DMS153 treated with DMSO at 0.1 percent for 48 hours (cell line): Measurements from ENCODE around the gene HMBS.
"Not testable (repeated sequence)": the region's sequence is repeated elsewhere in the genome, so short reads cannot be mapped to it uniquely, and the experiment has no call there.

ENCODE experiments used
- DNase-seq: peaks from one replicate; lab custom pipeline; 2025; ENCODE audit not compliant: unreplicated experiment; lab: John Stamatoyannopoulos, UW

Gene HMBS

GRCh38 chr11:119084663-119085436 lies at the start of gene HMBS:
Gene HMBS, plus strand, starts transcription at chr11:119084881. Its CDS starts 153 bp downstream, at chr11:119085034.
- peak; percentile 88 for DNase-seq

- DNase-seq = no peak
These were observed 45.8 kb upstream of the HMBS start for GRCh38 chr11:119038884-119039283.

GRCh38 chr11:119039471-119039870 lies 45.2 kb upstream of the HMBS start:
- not testable (repeated sequence) for DNase-seq

GRCh38 chr11:119041821-119042514 lies 42.7 kb upstream of the HMBS start:
- DNase-seq = no peak

GRCh38 chr11:119042927-119043326 lies 41.8 kb upstream of the HMBS start:
- no peak for DNase-seq

- DNase-seq = no peak
These were observed 40.0 kb upstream of the HMBS start for GRCh38 chr11:119044708-119045107.

- no peak for DNase-seq
These were observed 38.2 kb upstream of the HMBS start for GRCh38 chr11:119046489-119046888.

- DNase-seq = no peak
These were observed 37.5 kb upstream of the HMBS start for GRCh38 chr11:119047205-119047604.

GRCh38 chr11:119048644-119049043 lies 36.0 kb upstream of the HMBS start:
- no peak for DNase-seq

GRCh38 chr11:119049081-119049480 lies 35.6 kb upstream of the HMBS start:
- no peak for DNase-seq

GRCh38 chr11:119051440-119052162 lies 33.1 kb upstream of the HMBS start:
- no peak for DNase-seq

GRCh38 chr11:119052163-119052814 lies 32.4 kb upstream of the HMBS start:
- no peak for DNase-seq

GRCh38 chr11:119054418-119054817 lies 30.3 kb upstream of the HMBS start:
- no peak for DNase-seq

GRCh38 chr11:119055901-119056300 lies 28.8 kb upstream of the HMBS start:
- no peak for DNase-seq

- DNase-seq = no peak
These were observed 28.2 kb upstream of the HMBS start for GRCh38 chr11:119056421-119056999.

GRCh38 chr11:119057000-119057769 lies 27.5 kb upstream of the HMBS start, which contains the start of gene HYOU1:
Gene HYOU1, minus strand, starts transcription at chr11:119057205. Its CDS starts 1,045 bp downstream, at chr11:119056160.
- peak; percentile 77 for DNase-seq

- DNase-seq = not testable (repeated sequence)
These were observed 25.6 kb upstream of the HMBS start for GRCh38 chr11:119059128-119059527.

GRCh38 chr11:119061256-119061655 lies 23.4 kb upstream of the HMBS start:
- no peak for DNase-seq

- DNase-seq = no peak
These were observed 21.9 kb upstream of the HMBS start for GRCh38 chr11:119062779-119063178.

- no peak for DNase-seq
These were observed 19.3 kb upstream of the HMBS start for GRCh38 chr11:119065369-119065768.
